ENCODE measurements around the gene DSCAML1. TPM values are rescaled to one million over a fixed set of nuclear protein-coding genes. Genes with fewer than 3 reads are reported as not detected.

Gene DSCAML1
- total RNA-seq, 1 donor from 2014 or later = 0.09 TPM

- Mint-ChIP-seq H3K4me3 (no peak overlapping the region), H3K4me1 (peaks cover 42% of the 10 kb centered on the region), H3K9me3 (peaks cover 2% of the 10 kb centered on the region), H3K27ac (ENCODE audit: unreplicated experiment) (no peak overlapping the region), H3K36me3 (ENCODE audit: low read depth) (no peaks in the 10 kb centered on the region), H3K27me3 (ENCODE audit: low read depth) (peaks cover 34% of the 10 kb centered on the region)
- TF ChIP-seq CTCF (conservative IDR thresholded peaks at IDR 0.05) = no peak
- DNase-seq (ENCODE audit: low read depth, low spot score) = no peak
These were observed 72.4 kb downstream of the DSCAML1 start for GRCh38 chr11:117724621-117725020.

- no peaks in the 10 kb centered on the region for H3K36me3 Mint-ChIP-seq (ENCODE audit: low read depth)
These were observed 72.9 kb downstream of the DSCAML1 start for GRCh38 chr11:117724104-117724503.

GRCh38 chr11:117723277-117724024 is 73.6 kb downstream of the DSCAML1 start:
- no peaks in the 10 kb centered on the region for H3K36me3 Mint-ChIP-seq (ENCODE audit: low read depth)
- no peak overlapping the region for H3K27ac Mint-ChIP-seq (ENCODE audit: unreplicated experiment)
- peaks cover 2% of the 10 kb centered on the region for H3K9me3 Mint-ChIP-seq
- no peak overlapping the region for H3K4me3 Mint-ChIP-seq
- peaks cover 48% of the 10 kb centered on the region for H3K4me1 Mint-ChIP-seq
- peaks cover 39% of the 10 kb centered on the region for H3K27me3 Mint-ChIP-seq (ENCODE audit: low read depth)
- DNase-seq (ENCODE audit: low read depth, low spot score) = no peak
- TF ChIP-seq CTCF (conservative IDR thresholded peaks at IDR 0.05) = no peak

More at GRCh38 chr11:117724104-117724503, 72.9 kb downstream of the DSCAML1 start:
- Mint-ChIP-seq H3K4me3 (no peak overlapping the region), H3K27me3 (ENCODE audit: low read depth) (peaks cover 34% of the 10 kb centered on the region), H3K4me1 (peaks cover 43% of the 10 kb centered on the region), H3K9me3 (peaks cover 2% of the 10 kb centered on the region), H3K27ac (ENCODE audit: unreplicated experiment) (no peak overlapping the region)
- DNase-seq (ENCODE audit: low read depth, low spot score) = no peak
- TF ChIP-seq CTCF (conservative IDR thresholded peaks at IDR 0.05) = no peak

GRCh38 chr11:117722082-117722481 is 74.9 kb downstream of the DSCAML1 start:
- DNase-seq (ENCODE audit: low read depth, low spot score) = no peak
- no peaks in the 10 kb centered on the region for H3K9me3 Mint-ChIP-seq
- peaks cover 57% of the 10 kb centered on the region for H3K4me1 Mint-ChIP-seq
- H3K27me3 Mint-ChIP-seq (ENCODE audit: low read depth) = peaks cover 43% of the 10 kb centered on the region
- H3K36me3 Mint-ChIP-seq (ENCODE audit: low read depth) = no peaks in the 10 kb centered on the region
- H3K27ac Mint-ChIP-seq (ENCODE audit: unreplicated experiment) = no peak overlapping the region
- TF ChIP-seq CTCF (conservative IDR thresholded peaks at IDR 0.05) = no peak
- no peak overlapping the region for H3K4me3 Mint-ChIP-seq

- peak; percentile 27 for DNase-seq (ENCODE audit: low read depth, low spot score)
- H3K27me3 Mint-ChIP-seq (ENCODE audit: low read depth) = peaks cover 50% of the 10 kb centered on the region
- H3K4me3 Mint-ChIP-seq = no peak overlapping the region
- H3K9me3 Mint-ChIP-seq = no peaks in the 10 kb centered on the region
- no peaks in the 10 kb centered on the region for H3K36me3 Mint-ChIP-seq (ENCODE audit: low read depth)
- H3K27ac Mint-ChIP-seq (ENCODE audit: unreplicated experiment) = no peak overlapping the region
- TF ChIP-seq CTCF (conservative IDR thresholded peaks at IDR 0.05) = no peak
- peaks cover 64% of the 10 kb centered on the region for H3K4me1 Mint-ChIP-seq
These were observed 76.9 kb downstream of the DSCAML1 start for GRCh38 chr11:117720061-117720511.

Data from neural crest cell (in vitro differentiated cells).